NB4 (cell line): Measurements from ENCODE around the gene POU3F1.

Source experiments
- DNase-seq: peaks from one replicate; pipeline ENCODE4 v3.0.0; 2010; ENCODE audit warnings: low read depth
- H3K4me3 ChIP-seq: one replicate; pipeline ENCODE4 v1.5.1; 2011; ENCODE audit warnings: mild to moderate bottlenecking, low read depth, low read length, moderate library complexity
- MYC ChIP-seq: IDR thresholded peaks from 2 replicates; pipeline ENCODE4 v1.6.1; 2011; ENCODE audit warnings: low read depth, low read length
- POLR2A ChIP-seq: IDR thresholded peaks from 2 replicates; pipeline ENCODE4 v1.6.1; 2011; ENCODE audit warnings: mild to moderate bottlenecking; ENCODE audit not compliant: insufficient read length; ENCODE audit errors: extremely low read depth
- TF ChIP-seq, protein P1 (sequence below): IDR thresholded peaks from one replicate; pipeline ENCODE4 v1.5.1; 2012; ENCODE audit warnings: low read depth, low read length
- TF ChIP-seq, protein P2 (sequence below): IDR thresholded peaks from 2 replicates; pipeline ENCODE4 v1.6.1; 2011; ENCODE audit warnings: low read depth, low read length

POU3F1 gene

DNA sequence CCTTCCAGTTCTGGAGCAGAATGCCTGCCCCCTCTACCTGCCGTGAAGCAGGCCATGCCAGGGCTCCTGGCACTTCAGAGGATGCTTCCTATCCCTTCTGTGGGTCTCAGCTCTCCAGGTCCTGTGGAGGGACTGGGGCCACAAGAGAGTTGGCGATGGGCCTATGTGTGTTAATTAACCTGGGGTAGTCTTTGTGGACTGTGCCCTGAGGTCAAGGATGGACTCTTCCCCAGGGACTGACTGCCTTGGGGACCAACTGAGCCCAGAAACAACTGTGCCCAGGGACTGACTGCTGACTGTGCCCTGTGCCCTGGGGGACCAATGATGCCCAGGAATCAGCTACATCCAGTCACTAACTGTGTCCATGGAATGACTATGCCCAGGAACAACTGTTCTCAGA lies 37.5 kb upstream of the POU3F1 start:
- no peak for DNase-seq
- TF ChIP-seq MYC, result no peak
- TF ChIP-seq, protein P1, sequence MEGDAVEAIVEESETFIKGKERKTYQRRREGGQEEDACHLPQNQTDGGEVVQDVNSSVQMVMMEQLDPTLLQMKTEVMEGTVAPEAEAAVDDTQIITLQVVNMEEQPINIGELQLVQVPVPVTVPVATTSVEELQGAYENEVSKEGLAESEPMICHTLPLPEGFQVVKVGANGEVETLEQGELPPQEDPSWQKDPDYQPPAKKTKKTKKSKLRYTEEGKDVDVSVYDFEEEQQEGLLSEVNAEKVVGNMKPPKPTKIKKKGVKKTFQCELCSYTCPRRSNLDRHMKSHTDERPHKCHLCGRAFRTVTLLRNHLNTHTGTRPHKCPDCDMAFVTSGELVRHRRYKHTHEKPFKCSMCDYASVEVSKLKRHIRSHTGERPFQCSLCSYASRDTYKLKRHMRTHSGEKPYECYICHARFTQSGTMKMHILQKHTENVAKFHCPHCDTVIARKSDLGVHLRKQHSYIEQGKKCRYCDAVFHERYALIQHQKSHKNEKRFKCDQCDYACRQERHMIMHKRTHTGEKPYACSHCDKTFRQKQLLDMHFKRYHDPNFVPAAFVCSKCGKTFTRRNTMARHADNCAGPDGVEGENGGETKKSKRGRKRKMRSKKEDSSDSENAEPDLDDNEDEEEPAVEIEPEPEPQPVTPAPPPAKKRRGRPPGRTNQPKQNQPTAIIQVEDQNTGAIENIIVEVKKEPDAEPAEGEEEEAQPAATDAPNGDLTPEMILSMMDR, result no peak
- TF ChIP-seq POLR2A, result no peak
- TF ChIP-seq, protein P2, sequence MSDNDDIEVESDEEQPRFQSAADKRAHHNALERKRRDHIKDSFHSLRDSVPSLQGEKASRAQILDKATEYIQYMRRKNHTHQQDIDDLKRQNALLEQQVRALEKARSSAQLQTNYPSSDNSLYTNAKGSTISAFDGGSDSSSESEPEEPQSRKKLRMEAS, result no peak
- H3K4me3 ChIP-seq, result no peak overlapping the region

DNA sequence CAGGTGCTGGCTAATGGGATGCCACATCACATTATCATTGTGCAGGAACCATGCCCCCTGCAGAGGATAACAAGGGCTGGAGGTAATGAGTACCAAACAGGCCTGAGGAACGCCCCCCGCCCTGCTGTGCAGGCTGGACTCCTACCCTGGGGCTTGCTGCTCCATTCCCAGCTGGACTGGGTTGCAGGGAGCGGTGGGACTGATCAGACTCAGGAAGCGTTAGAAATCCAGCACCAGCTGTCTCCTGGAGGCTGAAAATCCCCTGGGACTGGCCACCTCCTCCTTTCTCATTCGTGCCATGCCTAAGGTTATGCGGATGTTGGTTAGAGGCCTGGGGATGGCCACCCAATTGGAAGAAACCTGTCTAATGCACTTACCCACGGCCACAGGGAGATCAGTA lies 36.9 kb upstream of the POU3F1 start:
- H3K4me3 ChIP-seq, result no peak overlapping the region
- no peak for DNase-seq
- TF ChIP-seq, protein P2, result no peak
- TF ChIP-seq, protein P1, result no peak
- TF ChIP-seq MYC, result no peak
- TF ChIP-seq POLR2A, result no peak

DNA sequence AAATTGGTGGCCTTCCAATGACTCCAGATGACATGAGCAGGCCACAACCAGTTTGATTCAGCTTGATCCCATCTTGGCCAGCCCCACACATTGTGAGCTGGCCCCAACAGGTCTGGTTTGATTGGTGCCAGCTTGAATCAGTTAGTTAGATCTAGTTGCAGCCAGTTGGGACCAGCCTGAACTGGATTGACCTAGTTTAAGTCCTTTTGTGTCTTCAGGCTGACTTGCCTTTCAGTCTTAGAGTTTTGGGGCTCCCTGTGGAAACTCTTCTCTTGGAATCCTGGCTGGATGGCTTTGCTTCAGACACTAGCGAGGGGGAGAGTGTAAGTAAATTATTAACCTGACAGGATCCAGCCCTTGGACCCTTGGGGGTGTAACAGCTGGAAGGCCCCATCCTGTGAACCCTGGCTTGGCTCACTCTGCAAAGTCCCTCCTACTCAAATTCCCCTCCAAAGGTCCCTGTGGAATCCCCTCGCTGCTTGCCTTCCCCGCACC lies 36.2 kb upstream of the POU3F1 start:
- no peak for TF ChIP-seq MYC
- TF ChIP-seq, protein P2, result no peak
- no peak for TF ChIP-seq POLR2A
- TF ChIP-seq, protein P1, result no peak
- no peak overlapping the region for H3K4me3 ChIP-seq
- no peak for DNase-seq

DNA sequence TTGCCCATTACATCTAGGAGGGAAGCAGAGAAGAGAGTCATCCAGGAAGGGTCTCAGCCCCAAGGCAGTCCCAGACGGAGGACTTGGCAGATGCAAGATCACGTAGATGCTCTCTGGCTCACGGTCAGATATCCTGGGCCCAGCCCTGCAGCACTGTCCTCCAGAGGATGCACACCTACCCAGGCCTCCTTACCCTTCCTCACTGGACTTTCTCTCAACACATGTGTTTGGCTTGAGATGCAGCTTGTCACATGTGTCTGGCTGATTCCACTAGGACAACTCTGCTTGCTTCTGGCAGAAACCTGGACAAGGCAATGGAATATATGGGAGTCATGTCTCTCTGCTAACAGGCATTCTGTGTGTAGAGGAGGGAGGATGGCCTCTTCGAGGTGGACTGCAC lies 32.4 kb upstream of the POU3F1 start:
- TF ChIP-seq POLR2A (no peak), MYC (no peak)
- TF ChIP-seq, protein P2, result no peak
- TF ChIP-seq, protein P1, result no peak
- no peak overlapping the region for H3K4me3 ChIP-seq
- no peak for DNase-seq

DNA sequence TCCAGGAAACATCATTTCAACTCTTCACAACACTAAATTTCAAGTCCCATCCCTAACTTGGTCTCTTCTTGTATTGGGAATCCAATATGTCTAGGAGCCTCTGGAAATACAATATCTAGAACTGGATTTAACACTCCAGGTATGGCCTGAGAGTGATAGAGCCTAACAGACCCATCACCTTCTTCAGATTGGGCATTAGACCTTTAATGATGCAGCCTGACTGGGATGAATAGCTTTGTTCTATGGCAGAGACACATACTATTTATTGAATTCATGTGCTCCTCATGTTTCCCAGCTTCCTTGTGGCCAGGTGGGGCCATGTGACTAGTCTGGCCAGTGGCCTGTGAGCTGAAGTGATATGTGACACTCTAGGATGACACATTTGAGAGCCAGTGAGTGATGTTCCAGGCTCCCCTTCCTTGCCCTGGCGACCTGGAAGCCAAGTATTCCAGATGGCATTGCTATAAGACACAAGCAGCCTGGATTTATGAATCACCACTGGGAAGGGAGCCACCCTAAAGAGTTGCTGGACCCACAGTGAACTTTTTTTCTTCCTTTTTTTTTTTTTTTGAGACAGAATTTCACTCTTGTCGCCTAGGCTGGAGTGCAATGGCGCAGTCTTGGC lies 31.0 kb upstream of the POU3F1 start:
- no peak for DNase-seq
- TF ChIP-seq, protein P2, result no peak
- TF ChIP-seq POLR2A (no peak), MYC (no peak)
- TF ChIP-seq, protein P1, result no peak
- no peak overlapping the region for H3K4me3 ChIP-seq
